Stimulated activated CD4-positive, alpha-beta T cell treated with anti-CD3 and anti-CD28 coated beads, Interleukin-4, amount 100 ng/mL, for 1 hour (primary cell): ENCODE measurements around the gene PNN.
"Not testable (repeated sequence)": the region's sequence is repeated elsewhere in the genome, so short reads cannot be mapped to it uniquely, and the experiment has no call there.

Experiments used
- DNase-seq: peaks from one replicate; pipeline ENCODE4 v3.0.0-alpha.2; 2020

Gene PNN

GRCh38 chr14:39229601-39230110 lies 54.6 kb downstream of the PNN start:
- DNase-seq: no peak

DNA sequence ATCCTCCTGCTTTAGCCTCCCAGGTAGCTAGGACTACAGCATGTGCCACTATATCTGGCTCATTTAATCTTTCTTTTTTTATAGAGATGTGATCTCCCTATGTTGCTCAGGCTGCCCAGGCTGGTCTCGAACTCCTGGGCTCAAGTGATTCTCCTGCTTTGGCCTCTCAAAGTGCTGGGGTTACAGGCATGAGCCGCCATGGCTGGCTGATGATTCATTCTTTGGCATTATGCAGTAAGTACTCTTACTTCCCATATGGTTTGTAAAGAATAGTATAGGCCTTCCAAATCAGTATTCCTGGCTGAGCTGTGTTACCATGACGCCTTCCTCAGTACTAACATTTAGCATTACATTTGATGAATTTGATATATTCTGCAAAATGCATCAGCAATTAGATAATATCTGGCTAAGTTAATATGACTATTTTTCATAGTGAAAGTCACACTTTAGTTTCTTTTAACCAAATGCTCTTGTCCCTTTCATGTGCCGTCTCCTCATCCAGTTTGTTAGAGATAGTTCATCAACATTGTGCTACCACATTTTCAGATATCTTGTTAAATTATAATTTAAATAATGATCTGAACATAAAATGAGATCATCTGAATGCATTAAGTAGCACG lies 55.5 kb downstream of the PNN start:
- no peak for DNase-seq

- not testable (repeated sequence) for DNase-seq
These were observed 56.9 kb downstream of the PNN start for GRCh38 chr14:39231751-39232553.
